ENCODE results near the gene LIN7B.

The LIN7B gene

DNA sequence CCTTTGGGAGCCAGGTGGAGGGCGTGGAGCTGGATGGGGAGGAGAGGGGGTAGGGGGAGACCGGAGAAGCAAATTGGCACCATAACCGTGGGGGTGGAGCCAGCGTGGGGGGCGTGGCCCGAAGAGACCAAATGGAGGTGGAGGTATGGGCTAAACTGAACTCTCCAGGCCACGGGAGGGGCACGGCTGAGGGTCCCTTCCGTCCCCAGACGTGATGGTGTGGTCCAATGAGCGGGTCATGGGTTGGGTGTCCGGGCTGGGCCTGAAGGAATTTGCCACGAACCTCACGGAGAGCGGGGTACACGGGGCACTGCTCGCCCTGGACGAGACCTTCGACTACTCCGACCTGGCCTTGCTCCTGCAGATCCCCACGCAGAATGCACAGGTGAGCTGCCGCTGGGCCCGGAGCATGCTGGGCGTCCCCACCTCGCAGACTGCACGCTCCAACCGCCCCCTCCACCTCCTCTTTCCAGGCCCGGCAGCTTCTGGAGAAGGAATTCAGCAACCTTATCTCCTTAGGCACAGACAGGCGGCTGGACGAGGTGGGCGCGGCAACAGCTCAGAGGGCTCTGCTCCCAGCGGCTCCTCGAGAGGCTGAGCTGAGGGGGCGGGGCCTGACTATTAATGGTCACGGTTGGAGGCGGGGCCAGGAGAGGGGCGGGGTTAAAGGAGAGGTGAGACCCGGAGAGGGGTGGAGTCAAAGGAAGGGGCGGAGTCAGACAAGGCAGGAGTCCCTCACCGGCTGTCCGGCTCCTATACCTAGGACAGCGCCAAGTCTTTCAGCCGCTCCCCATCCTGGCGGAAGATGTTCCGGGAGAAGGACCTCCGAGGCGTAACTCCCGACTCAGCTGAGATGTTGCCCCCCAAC is 34.8 kb downstream of the LIN7B start:
- peak; percentile 92 for DNase-seq

DNA sequence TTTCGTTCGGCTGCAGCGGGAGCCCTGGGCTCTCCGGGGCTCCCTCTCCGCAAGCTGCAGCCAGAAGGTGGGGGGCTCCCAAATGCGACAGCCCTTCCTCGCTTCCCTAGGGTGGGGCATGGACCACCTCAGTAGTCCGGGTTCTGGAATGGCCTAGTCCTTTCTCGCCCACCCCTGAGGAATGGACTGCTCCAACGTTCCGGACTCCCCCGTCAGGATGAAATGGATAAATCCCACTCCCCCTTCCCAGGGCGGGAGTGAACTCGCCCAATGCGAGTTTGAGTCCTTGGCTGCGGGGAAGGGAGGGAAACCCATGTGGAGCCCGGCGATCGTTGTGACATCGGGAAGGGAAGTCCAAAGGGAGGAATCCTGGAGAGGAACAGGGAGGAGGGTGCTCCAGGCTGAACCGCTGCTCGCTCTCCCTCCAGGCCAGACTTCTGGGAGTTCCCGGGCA is 35.5 kb downstream of the LIN7B start:
- DNase-seq: peak; percentile 34

DNA sequence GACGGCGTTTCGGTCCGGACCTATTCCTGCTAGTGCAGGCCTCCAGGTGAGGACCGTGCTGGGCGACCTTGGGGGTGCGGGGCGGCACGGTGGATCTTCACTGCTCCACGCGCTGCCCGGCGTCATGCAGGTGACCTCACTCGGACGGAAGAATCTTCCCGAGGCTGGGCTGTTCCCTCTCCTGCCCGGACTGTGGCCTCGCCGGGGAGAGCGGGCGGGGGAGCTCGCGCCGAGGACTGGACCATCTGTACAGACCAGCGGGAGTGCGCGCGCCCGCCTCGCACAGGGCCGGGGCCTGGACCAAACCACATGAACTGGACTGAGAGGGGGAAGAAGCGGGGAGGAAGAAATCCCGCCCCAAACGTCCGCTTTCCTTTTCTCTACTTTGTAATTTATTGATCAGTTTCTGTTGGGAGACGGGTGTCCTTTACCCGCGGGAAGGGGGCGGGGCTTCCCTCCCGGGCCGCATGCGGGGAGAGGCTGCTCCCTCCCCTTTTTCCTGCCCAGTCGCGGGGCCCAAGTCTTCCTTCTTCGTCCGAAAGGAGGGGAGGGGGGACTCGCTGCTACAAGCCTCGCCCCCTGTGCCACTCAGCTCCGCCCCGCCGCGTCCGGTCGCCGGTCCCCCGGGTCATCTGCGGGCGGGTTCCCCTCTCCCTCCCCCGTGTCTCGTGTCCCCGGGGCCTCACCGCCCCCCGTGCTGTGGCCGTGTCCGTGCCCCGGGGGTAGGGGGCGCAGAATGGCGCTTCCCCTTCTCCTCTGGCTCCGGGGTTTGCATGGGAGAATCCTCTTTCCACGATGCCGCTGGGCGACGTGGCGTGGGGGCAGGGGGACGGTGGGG is 36.2 kb downstream of the LIN7B start:
- DNase-seq: peak; percentile 82

DNA sequence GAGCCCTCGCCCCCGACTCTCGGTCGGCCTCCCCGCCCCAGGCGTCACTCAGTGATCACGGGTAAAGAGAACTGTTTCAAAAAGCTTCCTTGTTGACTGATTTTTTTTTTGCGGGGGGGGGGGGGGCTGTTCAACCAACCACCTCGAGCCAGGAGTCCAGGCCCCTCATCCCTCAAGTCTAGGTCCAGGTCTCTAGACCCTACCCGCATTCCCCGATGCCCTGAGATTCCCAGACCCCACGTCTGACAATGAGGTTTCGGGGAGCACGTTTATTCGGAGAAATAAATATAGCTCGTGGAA is 36.7 kb downstream of the LIN7B start:
- no peak for DNase-seq

DNA sequence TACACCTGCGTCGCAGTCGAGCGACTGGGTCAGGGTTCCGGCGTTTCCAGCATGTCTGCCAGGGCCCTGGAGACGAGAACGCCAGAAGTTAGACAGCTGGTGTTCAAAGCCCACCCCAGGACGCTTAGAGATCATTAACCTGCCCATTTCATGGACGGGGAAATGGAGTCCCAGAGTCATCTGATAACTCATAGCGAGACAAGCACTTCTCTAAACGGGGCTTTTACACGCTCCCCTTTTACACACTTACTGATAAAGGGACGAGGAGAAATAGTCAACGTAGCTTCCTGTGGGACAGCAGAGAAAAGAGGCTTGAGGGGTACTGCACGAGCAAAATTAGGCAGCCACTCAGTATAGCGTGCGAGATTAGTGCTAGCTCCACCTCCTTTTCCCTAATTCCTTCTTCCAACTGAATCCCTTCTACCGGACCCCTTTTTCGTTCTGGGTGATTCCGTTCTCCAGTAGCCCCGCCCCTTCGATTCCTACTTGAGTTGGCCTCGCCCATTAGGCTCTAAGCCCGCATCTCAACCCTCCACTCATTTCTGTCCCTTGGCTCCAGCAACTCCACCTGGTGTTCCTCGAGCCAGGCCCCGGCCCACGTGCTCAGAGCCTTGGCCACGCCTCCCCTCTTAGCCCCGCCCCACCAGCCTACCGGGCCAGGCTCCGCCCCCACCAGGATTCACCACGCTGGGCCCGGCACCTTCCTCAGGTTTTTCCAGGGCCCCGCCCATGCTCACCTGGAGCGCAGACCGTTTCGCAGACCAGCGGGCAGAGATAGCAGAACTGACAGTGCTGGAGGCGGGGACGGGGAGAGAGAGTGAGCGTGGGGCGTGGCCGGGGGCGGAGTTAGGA is 37.3 kb downstream of the LIN7B start:
- DNase-seq: peak; percentile 80

DNA sequence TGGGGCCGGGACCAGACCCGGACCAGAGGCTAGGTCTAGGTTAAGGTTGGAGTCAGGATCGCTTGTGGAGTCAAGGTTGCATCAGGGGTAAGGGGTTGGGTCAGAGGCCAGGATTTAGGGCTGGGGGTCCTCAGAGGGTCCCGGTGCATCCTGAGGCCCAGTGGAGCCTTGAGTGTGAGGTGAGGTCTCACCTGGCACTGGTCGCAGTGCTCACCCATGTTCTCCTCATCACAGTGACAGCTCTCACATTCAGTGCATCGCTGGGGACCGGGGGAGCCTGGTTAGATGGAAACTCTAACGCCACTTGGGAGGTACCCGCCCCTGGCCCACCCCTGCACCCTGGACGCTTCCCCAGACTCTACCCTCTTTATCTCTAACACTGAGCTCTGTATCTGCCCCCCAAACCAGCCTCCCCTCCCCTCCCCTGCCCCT is 38.0 kb downstream of the LIN7B start:
- DNase-seq: no peak

DNA sequence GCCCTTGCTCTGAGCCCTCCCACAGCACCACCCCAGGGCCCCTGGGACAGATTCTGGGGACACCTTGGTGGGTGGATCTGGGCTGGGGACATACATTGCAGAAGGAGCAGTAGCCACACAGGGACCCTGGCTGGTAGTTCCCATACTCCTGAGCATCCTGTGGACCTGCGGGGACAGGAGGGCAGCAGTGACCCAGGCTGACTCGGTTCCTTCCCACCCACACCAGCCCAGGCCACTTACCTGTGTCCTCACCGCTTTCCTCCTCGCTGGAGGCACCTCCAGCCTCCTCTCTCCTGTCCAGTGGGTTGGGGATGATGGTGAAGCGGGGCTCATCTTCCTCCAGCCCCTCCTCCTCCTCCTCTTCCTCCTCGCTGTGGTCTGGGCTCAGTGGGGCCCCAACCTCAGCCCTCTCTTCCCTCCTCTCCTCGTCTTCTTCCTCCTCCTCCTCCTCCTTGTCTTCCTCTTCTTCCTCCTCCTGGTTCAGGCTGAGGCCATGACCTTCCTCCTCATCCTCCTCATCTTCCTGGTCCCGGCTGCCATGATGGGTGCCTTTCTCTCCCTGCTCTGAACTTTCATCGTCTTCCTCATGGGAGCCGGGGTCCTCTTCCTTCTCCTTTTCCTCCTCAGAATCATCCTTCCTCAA is 39.1 kb downstream of the LIN7B start:
- no peak for DNase-seq

DNA sequence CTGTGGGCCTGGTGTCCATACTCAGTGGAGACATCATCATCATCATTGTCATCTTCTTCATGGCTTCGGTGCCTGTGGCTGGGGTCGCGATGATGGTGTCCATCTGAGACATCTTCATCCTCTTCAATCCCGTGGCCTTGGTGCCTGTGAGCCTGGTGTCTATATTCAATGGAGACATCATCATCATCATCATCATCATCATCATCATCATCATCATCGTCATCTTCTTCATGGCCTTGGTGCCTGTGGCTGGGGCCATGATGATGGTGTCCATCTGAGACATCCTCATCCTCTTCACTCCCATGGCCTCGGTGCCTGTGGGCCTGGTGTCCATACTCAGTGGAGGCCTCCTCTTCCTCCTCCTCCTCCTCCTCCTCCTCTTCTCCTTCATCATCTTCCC is 40.1 kb downstream of the LIN7B start:
- no peak for DNase-seq

DNA sequence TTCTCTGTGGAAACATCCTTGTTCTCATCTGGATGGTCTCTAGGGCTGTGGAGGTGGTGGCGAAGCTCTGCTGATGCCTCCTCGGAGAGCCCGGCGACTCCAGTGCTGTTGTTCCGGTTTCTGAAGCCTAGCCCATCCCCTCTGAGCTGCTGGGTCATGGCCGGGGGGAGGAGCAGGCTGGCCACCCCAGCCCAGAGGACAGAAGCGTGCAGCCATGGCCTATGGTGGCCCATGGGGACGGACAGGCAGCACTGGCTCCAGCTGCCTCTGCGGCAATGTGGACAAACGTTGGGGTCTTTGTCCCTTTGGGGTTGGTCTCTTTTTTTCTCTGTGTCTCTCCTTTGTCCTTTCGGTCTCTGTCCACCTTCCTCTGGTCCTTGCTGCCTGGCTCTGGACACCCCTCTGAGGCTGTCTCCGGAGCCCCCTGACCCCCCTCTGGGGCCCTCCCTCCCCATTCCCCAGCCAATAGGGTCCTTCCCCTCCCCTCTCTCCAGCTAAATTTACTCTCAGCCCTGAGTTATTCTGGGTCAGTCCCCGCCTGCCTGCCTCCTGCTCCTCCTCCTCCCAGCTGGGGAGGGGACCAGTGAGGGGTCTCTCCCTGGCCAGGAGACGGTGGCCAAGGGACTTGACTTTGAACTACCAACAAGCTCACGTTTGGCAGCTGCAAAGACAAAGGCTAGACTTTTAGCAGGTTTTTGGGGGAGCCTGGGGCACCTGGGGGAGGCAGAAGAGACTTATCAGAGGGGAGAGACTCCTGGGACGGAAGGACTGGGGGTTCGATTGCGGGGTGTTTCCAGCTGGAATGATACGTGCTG is 41.0 kb downstream of the LIN7B start, which contains the start of gene HRC:
TSS of gene HRC (minus strand) at position 392 of the 815 bp plus-strand sequence. CDS start at position 233, 159 bp downstream.
- no peak for DNase-seq

DNA sequence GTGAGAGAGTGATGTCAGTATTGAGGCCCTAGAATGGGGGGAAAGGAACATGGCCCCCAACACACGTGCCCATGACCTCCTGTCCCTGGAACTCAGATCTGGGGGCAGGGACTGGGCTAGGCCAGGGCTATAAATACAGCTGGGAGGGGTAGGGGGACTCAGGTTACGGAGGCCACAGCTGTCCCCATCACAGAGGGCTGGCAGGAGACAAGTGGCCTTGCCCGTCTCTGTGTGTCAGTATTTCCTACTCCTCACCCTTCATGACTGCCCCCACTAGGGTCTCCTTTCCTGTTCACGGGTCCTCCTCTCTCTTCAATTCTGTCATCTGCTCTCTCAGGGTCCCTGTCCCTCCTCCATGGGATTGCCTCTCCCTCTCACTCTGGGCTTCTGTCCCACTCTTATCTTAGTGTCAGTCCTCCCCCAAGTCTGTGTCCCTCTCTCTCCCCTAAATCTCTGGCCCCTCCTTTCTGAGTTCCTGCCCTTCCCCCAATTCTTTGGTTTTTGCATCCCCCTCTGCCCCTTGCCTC is 41.7 kb downstream of the LIN7B start:
- DNase-seq: no peak

DNA sequence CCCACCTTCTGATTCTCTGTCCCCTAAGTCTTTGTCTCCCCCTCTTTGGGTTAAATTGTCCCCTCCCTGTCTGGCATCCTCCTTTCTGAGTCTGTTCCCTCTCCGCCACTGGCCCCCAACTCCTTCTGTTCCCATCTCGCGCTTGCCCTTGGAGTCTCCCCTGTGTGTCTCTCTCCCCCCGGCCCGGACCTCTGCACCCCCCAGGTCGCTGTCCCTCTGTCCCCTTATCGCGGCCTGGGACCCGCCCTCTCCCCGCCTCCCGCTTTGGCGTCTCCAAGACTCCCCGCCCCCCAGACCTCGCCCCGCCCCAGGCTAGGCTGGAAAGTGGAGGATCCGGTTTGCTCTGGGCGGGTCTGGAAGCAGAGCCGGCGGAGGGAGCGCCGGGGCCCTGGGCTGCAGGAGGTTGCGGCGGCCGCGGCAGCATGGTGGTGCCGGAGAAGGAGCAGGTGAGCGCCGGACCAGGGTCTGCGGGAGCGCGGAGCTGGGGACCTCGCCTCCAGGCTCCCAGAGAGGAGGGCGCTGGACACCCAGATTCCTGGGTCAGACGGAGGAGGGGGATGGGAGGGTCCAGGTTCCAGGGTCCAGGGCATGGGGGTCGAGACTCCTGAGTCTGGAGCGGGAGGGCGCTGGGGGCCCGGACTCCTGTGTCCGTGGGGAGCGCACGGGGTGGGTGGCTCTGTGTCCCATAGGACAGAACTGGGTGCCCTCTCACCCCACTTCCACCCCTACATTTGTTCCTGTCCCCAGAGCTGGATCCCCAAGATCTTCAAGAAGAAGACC is 43.5 kb downstream of the LIN7B start, which contains the start of gene TRPM4:
TSS of gene TRPM4 (plus strand) at position 348 of the 780 bp plus-strand sequence. CDS start at position 423, 75 bp downstream.
- peak; percentile 67 for DNase-seq

DNA sequence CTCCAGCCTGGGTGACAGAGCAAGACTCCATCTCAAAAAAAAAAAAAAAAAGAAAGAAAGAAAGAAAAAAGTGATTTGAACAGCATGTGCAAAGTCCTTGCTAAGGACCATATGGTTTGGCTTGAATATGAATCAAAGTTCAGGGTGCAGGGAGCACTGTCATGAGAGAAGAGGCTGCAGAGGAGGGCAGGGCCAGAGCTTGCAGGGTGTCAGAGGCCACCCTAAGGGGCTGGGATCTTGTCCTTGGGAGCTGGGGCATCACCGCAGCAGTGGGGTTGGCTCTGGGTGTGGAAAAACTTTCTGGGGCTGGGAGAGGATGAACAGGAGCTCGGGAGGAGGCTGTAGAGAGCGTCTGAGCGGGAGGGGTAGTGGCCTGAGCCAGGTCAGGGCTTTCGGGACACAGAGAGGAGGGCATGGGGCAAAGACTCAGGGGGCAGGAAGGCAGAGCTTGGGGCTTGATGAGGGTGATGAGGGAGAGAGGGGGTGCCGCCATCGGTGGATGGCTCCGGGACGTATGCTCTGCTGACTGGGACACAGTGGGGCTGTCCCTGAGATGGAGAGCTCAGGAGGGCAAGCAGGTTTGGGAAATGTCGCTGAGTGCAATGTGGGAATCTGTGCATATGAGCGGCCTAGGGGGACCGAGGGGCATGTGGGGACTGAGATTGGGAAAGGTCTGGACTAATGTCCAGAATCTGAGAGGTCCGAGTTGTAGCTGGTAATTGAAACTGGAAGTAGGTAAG is 46.5 kb downstream of the LIN7B start:
- DNase-seq: no peak

DNA sequence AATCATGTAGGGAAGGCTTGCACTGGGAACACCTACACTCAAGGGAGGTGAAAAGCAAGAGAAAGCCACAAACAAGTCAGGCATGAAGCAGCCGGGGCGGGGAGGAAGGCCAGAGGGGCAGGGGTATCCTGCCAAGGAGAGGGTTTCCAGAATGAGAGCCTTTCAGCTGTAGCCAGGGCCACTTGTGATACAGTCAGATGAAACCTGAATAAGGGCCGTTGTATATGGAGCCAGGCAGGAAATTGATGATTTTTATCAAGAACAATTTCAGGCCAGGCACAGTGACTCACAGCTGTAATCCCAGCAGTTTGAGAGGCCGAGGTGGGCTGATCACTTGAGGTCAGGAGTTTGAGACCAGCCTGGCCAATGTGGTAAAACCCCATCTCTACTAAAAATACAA is 47.8 kb downstream of the LIN7B start:
- no peak for DNase-seq

DNA sequence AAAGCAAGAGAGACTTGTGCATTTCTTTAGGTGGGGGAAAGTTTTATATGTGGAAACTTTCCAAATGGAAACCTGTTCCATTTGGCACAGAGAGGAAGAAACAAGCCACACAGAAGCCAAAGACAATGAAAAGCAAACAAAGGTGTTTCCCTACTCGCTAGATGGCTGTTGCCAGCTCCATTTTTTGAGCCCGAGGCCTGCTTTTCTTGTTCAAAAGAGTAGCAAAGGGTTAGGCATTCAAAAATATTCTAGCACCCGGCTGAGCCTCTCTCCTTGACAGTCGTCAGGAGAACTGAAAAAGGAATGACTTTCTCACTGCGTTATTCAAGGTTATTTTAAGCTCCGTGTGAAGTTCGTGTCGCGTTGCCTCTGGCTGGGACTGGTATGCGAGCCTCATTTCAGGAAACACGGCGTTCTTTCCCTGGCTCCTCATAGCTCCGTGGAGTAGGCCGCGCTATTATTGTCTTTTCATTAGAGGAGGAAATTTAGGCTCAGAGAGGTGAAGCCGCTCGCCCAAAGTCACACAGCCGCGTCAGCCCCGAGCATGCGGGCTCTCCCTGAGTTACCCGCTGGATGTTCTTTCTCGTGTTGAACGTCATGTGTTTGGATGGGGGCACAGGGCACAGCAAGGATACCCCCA is 51.1 kb downstream of the LIN7B start:
- no peak for DNase-seq

DNA sequence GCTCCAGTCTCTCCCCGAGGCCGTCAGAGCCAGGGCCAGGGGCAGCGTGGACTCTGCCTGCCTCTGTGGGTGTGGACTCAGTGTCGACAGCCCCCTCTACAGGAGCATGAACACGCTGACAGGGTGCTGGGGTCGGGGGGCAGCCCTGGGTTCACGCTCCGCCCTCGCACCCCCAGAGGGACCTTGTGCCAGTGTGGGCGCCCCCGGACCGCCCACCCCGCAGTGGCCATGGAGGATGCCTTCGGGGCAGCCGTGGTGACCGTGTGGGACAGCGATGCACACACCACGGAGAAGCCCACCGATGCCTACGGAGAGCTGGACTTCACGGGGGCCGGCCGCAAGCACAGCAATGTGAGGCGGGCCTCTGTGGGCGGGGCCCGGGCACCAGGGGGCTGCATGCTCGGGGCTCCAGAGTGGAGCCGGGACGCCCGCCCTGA is 51.7 kb downstream of the LIN7B start:
- no peak for DNase-seq

DNA sequence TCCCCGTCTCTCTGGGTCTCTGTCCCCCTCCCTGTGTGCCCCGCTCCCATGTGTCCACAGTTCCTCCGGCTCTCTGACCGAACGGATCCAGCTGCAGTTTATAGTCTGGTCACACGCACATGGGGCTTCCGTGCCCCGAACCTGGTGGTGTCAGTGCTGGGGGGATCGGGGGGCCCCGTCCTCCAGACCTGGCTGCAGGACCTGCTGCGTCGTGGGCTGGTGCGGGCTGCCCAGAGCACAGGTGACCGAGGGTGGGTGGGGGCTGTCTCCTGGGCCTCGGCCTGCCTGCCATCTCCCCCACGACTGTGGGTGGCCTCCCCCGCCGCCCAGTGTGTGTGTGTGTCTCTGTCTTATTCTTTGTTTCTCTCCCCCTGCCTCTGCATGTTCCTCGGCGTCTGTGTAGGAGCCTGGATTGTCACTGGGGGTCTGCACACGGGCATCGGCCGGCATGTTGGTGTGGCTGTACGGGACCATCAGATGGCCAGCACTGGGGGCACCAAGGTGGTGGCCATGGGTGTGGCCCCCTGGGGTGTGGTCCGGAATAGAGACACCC is 53.8 kb downstream of the LIN7B start:
- DNase-seq: no peak

All from RPMI8226 (cell line).